Measurements from ENCODE around the gene S100A6.
A peak's percentile ranks its signal among the peaks of the same experiment; 100 is the strongest.

- TF ChIP-seq, protein P1, sequence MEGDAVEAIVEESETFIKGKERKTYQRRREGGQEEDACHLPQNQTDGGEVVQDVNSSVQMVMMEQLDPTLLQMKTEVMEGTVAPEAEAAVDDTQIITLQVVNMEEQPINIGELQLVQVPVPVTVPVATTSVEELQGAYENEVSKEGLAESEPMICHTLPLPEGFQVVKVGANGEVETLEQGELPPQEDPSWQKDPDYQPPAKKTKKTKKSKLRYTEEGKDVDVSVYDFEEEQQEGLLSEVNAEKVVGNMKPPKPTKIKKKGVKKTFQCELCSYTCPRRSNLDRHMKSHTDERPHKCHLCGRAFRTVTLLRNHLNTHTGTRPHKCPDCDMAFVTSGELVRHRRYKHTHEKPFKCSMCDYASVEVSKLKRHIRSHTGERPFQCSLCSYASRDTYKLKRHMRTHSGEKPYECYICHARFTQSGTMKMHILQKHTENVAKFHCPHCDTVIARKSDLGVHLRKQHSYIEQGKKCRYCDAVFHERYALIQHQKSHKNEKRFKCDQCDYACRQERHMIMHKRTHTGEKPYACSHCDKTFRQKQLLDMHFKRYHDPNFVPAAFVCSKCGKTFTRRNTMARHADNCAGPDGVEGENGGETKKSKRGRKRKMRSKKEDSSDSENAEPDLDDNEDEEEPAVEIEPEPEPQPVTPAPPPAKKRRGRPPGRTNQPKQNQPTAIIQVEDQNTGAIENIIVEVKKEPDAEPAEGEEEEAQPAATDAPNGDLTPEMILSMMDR (IDR thresholded peaks at IDR 0.05 in 4 of 5, conservative IDR thresholded peaks at IDR 0.05 in 1 of 5): peak; percentile 90 to 93 (median 91)
- TF ChIP-seq POLR2A (IDR thresholded peaks at IDR 0.05): no peak
These were observed 2.8 kb downstream of the S100A6 start for GRCh38 chr1:153532769-153533599.

All from gastrocnemius medialis (tissue), 4 donors.